Fibroblast of mammary gland (primary cell): ENCODE measurements around the gene NOXRED1.

Experiments used
- DNase-seq: peaks from one replicate; pipeline ENCODE4 v3.0.0-alpha.2; 2010; ENCODE audit warnings: low read depth
- H3K4me3 ChIP-seq: 2 replicates; pipeline ENCODE4 v1.5.1; 2011; ENCODE audit warnings: low read depth, mild to moderate bottlenecking, low read length, moderate library complexity; ENCODE audit not compliant: control insufficient read depth
- TF ChIP-seq, protein P1 (sequence below): conservative IDR thresholded peaks from 2 replicates; pipeline ENCODE4 v1.5.1; 2011; ENCODE audit warnings: low read depth, low read length, inconsistent platforms; ENCODE audit not compliant: control insufficient read depth, insufficient read depth

NOXRED1 gene

GRCh38 chr14:77378701-77379100 is 44.6 kb downstream of the NOXRED1 start:
- TF ChIP-seq, protein P1, sequence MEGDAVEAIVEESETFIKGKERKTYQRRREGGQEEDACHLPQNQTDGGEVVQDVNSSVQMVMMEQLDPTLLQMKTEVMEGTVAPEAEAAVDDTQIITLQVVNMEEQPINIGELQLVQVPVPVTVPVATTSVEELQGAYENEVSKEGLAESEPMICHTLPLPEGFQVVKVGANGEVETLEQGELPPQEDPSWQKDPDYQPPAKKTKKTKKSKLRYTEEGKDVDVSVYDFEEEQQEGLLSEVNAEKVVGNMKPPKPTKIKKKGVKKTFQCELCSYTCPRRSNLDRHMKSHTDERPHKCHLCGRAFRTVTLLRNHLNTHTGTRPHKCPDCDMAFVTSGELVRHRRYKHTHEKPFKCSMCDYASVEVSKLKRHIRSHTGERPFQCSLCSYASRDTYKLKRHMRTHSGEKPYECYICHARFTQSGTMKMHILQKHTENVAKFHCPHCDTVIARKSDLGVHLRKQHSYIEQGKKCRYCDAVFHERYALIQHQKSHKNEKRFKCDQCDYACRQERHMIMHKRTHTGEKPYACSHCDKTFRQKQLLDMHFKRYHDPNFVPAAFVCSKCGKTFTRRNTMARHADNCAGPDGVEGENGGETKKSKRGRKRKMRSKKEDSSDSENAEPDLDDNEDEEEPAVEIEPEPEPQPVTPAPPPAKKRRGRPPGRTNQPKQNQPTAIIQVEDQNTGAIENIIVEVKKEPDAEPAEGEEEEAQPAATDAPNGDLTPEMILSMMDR = no peak
- H3K4me3 ChIP-seq = no peak overlapping the region
- no peak for DNase-seq

DNA sequence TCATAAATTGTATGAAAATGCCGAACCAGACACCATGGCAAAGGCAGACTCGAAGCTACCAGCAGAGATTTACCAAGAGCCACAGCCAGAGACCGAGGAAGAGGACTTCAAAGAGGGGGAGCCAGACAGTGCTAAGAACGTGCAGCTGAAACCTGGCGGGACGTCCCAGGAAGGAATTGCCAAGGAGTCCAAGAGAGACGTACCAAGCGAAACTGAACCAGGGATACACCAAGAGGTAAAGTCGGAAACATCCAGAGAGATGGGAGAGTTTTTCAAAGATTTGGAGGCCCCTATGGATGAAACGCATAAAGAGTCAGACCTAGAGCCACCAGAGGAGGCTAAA is 45.9 kb downstream of the NOXRED1 start:
- TF ChIP-seq, protein P1 = no peak
- no peak for DNase-seq
- H3K4me3 ChIP-seq = peak overlapping the region; percentile 90

DNA sequence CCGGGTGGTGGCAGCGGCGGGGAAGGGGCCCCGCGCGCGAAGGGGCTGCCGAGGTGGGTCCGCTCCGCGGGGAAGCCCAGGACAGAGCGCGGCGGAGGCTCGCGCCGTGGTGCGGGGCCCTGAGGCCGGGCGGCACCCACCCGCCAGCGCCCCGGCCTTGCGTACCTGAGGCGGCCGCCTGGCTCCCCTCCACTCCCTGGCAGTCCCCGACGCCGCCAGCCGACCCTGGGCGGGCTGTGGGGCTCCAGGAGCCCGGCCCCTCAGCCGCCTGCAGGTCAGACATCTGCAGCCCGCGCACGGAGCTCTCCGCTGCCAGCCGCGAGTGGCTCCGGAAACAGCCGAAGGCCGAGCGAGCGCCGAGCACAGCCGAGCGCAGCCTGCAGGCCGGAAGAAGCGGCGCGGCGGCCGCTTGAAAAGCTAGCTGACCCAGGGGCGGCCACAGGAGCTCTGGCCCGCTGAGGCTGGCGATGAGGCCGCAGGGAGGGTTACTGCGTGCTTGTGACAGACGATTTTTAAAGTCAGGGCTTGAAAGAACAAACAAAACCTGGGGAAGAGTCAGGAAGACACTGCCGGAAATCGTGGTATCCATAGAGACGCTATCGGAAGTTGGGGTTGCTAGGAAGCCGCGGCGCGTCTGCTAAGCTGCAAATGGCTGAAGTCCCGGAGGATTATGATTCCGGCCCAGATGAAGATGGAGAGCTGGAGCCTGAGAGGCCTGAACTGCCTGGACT is 46.4 kb downstream of the NOXRED1 start, which contains the start of the genes SAMD15 and TMED8:
SAMD15 (plus strand) TSS at position 609 of the 731 bp plus-strand sequence; CDS start at position 649, 40 bp downstream.
TMED8 (minus strand) TSS at position 324 of the 731 bp plus-strand sequence; CDS start at position 283, 41 bp downstream.
- TF ChIP-seq, protein P1 = no peak
- peak; percentile 82 for DNase-seq
- peak within 1 kb of the TSS; percentile 90 for H3K4me3 ChIP-seq

GRCh38 chr14:77375973-77376770 is 47.2 kb downstream of the NOXRED1 start:
- DNase-seq = no peak
- H3K4me3 ChIP-seq = peak overlapping the region; percentile 90
- TF ChIP-seq, protein P1 = no peak

- no peak for DNase-seq
- peak overlapping the region; percentile 90 for H3K4me3 ChIP-seq
- TF ChIP-seq, protein P1 = no peak
These were observed 48.0 kb downstream of the NOXRED1 start for GRCh38 chr14:77375164-77375950.

GRCh38 chr14:77372304-77372841 is 51.0 kb downstream of the NOXRED1 start:
- no peak overlapping the region for H3K4me3 ChIP-seq
- peak; percentile 64 for DNase-seq
- TF ChIP-seq, protein P1 = no peak
